B cell (primary cell): ENCODE data around the gene DRC7.

Experiments
- EZH2 ChIP-seq: IDR thresholded peaks from 2 replicates; pipeline ENCODE4 v1.6.1; 2012; ENCODE audit warnings: borderline replicate concordance, low read depth, mild to moderate bottlenecking, moderate library complexity, low read length; ENCODE audit not compliant: insufficient read depth, poor library complexity, severe bottlenecking
- TF ChIP-seq, protein P1 (sequence below): fragments of 200-600 bp; IDR thresholded peaks from one replicate; pipeline ENCODE4 v1.8.0; 2022; ENCODE audit warnings: antibody characterized with exemption, mild to moderate bottlenecking

DNA sequence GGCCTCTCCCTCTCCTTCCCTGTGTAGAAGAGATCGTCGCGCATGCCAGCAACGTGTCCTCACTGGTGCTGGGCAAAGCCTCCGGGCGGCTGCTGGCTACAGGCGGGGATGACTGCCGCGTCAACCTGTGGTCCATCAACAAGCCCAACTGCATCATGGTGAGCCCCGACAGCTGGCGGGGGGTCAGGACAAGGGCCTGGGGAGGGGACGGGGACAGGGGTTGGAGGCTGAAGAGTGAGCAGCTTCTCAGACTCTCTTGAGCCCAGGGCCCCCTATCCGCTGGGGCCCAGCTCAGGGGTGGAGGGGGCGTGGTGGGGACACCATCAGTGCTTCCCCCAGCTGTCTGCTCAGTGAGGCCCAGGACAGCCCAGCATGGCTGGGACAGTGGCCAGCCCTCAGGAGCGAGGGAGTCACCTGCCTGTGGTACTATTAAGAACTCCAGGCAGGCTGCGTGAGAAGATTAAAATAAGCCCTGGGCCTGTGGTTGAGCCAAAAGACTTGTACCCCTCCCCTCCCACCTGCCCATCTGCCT, 47.1 kb downstream of the DRC7 start:
- no peak for TF ChIP-seq EZH2
- TF ChIP-seq, protein P1, sequence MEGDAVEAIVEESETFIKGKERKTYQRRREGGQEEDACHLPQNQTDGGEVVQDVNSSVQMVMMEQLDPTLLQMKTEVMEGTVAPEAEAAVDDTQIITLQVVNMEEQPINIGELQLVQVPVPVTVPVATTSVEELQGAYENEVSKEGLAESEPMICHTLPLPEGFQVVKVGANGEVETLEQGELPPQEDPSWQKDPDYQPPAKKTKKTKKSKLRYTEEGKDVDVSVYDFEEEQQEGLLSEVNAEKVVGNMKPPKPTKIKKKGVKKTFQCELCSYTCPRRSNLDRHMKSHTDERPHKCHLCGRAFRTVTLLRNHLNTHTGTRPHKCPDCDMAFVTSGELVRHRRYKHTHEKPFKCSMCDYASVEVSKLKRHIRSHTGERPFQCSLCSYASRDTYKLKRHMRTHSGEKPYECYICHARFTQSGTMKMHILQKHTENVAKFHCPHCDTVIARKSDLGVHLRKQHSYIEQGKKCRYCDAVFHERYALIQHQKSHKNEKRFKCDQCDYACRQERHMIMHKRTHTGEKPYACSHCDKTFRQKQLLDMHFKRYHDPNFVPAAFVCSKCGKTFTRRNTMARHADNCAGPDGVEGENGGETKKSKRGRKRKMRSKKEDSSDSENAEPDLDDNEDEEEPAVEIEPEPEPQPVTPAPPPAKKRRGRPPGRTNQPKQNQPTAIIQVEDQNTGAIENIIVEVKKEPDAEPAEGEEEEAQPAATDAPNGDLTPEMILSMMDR = no peak
